GM19463 (cell line): ENCODE measurements around the gene HCFC1R1.
"Not testable (repeated sequence)": the region's sequence is repeated elsewhere in the genome, so short reads cannot be mapped to it uniquely, and the experiment has no call there.

Experiments used
- ATAC-seq: cut with Tn5 transposase; IDR thresholded peaks from one replicate; pipeline ENCODE4 v1.9.1; 2021; ENCODE audit warnings: mild to moderate bottlenecking, moderate library complexity; ENCODE audit not compliant: unreplicated experiment

Gene HCFC1R1, protein sequence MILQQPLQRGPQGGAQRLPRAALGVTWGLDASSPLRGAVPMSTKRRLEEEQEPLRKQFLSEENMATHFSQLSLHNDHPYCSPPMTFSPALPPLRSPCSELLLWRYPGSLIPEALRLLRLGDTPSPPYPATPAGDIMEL

GRCh38 chr16:3023669-3024478 lies at the start of gene HCFC1R1, which contains the start of gene THOC6:
HCFC1R1 (minus strand) TSS chr16:3023942; CDS start chr16:3023941, 1 bp downstream.
THOC6 (plus strand) TSS chr16:3024035; CDS start chr16:3024327, 292 bp downstream.
- ATAC-seq = peak; percentile 74

GRCh38 chr16:3073448-3073847 lies 49.7 kb upstream of the HCFC1R1 start:
- no peak for ATAC-seq

DNA sequence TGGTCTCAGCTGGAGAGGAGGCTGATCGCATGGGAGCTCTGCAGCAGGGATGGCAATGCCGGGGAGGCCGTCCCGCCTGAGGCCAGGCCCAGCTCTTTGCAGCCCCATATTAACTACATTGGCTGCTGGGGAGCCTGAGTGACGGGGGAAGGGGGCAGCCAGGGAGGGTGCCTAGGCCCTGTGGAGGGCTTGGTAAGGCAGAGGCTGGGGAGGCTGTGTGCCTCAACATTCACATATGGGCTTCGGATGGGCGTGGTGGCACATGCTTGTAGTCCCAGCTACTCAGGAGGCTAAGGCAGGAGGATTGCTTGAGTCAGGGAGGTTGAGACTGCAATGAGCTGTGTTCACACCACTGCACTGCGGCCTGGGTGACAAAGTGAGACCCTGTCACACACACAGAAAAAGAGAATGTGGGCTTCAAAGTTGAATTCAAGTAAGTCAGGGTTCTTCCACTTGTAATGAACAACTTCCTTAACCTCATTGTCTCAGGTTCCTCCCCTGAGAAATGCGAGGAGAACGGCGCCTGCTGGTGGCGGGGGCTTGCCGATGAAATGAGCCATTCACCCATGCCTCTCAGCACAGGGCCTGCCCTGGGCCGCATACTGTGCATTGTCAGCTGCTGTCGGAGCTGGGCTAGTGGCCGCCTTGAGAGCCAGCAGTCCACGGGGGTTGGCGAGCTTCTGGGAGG lies 49.0 kb upstream of the HCFC1R1 start:
- not testable (repeated sequence) for ATAC-seq

DNA sequence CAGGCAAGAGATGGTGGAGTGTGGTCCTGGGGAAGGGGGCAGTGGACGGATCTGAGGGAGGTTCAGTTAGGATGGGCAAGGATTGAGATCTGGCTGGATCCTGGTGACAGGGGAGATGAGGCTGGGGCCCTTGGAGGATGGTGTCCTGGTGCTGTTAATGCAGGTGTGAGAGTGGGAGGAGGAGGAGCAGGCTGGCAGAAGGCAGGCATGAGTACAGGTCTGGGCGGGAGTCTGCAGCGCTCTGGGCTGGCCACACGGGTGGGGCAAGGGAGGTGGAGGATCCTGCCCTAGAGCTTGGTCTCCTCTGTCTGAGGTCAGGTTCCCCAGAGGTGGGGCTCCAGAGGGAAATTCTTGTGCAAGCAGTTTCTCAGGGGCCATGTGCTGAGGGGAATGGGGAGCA lies 48.4 kb upstream of the HCFC1R1 start:
- ATAC-seq = not testable (repeated sequence)

DNA sequence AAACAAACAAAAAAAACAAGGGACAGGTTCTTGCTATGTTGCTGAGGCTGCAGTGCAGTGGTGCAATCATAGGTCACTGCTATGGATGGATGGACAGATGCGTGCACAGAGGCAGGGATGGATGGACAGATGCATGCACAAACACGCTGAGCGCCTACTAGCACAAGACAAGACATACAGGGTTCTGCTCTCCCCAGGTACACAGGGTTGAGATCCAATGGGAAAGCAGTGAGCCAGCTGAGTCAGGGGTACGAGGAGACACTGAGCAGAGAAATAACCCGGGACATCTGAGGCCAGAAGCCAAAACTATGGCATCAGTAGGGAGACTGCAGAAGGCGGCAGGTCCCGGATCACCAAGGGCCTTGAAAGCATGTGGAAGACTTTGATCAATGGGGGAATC lies 47.9 kb upstream of the HCFC1R1 start:
- no peak for ATAC-seq

DNA sequence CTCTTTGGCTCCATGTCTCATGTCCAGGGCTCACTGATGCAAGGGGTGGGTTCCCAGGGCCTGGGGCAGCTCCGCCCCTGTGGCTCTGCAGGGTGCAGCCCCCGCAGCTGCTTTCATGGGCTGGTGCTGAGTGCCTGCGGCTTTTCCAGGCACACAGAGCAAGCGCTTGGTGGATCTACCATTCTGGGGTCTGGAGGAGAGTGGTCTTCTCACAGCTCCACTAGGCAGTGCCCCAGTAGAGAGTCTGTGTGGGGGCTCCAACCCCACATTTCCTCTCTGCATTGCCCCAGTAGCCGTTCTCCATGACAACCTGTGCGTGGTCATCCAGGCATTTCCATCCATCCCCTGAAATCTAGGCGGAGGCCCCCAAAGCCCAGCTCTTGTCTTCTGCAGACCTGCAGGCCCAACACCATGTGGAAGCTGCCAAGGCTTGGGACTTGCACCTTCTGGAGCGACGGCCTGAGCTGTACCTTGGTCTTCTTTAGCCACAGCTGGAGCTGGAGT lies 46.9 kb upstream of the HCFC1R1 start:
- no peak for ATAC-seq

GRCh38 chr16:3069146-3069545 lies 45.4 kb upstream of the HCFC1R1 start:
- ATAC-seq = not testable (repeated sequence)

DNA sequence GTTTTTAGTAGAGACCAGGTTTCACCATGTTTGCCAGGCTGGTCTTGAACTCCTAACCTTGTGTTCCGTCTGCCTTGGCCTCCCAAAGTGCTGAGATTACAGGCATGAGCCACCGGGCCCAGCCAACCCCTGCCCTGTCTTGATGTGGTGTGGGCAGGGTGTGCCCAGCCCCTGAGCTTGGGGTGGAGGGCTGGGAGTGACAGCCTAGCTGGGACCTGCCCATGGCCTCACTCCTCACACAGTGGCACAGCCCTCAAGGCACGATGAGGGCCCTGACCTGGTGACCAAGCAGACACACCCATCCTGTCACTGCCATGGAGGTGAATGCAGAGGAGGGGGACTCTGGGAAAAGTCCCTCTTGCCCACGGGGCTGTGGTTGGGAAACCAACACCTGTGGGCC lies 44.7 kb upstream of the HCFC1R1 start:
- ATAC-seq = no peak

- ATAC-seq = no peak
These were observed 42.7 kb upstream of the HCFC1R1 start for GRCh38 chr16:3066440-3066748.

DNA sequence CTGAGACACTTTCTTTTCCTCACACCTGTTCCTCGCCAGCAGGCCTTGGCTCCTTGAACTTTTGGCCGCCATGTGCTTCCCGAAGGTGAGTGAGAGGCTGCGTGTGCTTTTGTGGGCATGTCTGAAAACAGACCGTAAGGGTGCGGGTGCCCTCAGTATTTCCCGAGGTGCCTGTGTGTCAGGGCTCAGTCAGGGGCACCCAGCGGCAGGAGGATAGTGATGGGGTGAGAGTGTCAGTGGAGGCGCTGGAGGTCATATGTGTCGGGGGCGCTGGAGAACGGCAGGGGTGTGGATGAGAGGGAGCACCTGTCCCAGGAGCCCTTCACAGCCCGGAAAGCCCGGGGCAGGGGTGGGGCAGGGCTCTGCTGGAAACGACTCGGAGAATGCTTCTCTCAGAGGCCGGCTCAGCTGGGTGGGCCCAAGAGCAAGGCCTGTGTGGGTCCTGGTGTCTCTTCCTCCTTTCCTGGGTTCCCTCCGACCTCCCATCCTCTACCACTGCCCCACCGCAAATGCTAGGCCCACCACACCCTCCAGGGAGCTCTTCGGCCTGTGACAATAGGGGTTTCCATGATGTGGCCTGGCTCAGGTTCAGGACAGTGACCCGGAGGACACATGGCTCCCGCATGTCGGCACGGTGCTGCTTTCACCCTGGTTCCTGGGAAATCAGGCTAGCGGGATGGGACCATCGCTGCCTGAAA lies 42.1 kb upstream of the HCFC1R1 start:
- peak; percentile 12 for ATAC-seq

GRCh38 chr16:3065069-3065741 lies 41.5 kb upstream of the HCFC1R1 start, which contains the start of gene IL32:
IL32 (plus strand) TSS chr16:3065640; CDS start chr16:3065812, 172 bp downstream.
- ATAC-seq = peak; percentile 54

- ATAC-seq = no peak
These were observed 40.1 kb upstream of the HCFC1R1 start for GRCh38 chr16:3063625-3064386.

DNA sequence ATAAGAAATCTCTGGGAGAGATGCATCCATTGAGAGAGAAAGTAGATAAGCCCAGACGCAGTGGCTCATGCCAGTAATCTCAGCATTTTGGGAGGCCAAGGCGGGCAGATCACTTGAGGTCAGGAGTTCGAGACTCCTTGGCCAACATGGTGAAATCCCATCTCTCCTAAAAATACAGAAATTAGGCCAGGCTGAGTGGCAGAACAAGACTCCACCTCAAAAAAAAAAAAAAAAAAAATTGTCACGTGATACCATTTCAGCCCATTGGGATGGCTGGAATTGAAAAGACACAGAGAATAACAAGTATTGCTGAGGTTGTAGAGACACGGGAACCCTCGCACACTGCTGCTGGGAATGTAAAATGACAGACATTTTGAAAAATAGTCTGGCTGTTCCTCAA lies 38.8 kb upstream of the HCFC1R1 start:
- no peak for ATAC-seq

GRCh38 chr16:3060339-3061127 lies 36.8 kb upstream of the HCFC1R1 start:
- ATAC-seq = no peak

DNA sequence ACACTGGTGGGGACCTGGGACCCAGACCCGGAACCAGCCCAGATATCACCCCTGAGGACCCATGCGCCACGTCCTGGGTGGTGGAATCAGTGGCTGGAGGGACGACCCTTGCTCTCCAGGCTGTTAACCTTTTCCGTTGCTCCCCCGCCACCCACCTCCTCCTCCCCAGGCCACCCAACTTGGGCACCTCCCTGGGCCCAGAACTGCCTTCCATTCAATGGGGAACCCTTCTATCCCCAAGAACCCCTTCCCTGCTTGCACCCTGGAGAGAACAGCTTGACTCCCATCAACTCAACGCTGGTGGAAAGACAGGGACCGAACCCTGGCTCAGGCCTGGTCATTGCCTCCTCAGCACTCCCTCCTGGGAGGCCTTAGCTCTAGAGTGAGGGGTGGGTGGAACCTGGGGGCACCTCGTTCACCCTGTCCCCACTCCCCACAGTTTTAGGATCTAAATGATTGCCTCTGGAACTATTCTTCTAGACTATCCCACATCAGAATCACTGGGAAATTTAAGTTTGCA lies 36.0 kb upstream of the HCFC1R1 start:
- no peak for ATAC-seq

- peak; percentile 83 for ATAC-seq
These were observed 35.4 kb upstream of the HCFC1R1 start for GRCh38 chr16:3059041-3059722.

GRCh38 chr16:3058139-3059030 lies 34.6 kb upstream of the HCFC1R1 start:
- ATAC-seq = peak; percentile 23
